HG02678 (cell line): Measurements from ENCODE around the gene TSC22D3.
"Not testable (repeated sequence)": the region's sequence is repeated elsewhere in the genome, so short reads cannot be mapped to it uniquely, and the experiment has no call there.

Source experiments
- ATAC-seq: cut with Tn5 transposase; IDR thresholded peaks from one replicate; pipeline ENCODE4 v1.9.1; 2021; ENCODE audit warnings: mild to moderate bottlenecking, moderate library complexity; ENCODE audit not compliant: unreplicated experiment

Gene TSC22D3

GRCh38 chrX:107683931-107684330, 91.7 kb downstream of the TSC22D3 start:
- no peak for ATAC-seq

GRCh38 chrX:107683124-107683895, 92.3 kb downstream of the TSC22D3 start:
- ATAC-seq: no peak

DNA sequence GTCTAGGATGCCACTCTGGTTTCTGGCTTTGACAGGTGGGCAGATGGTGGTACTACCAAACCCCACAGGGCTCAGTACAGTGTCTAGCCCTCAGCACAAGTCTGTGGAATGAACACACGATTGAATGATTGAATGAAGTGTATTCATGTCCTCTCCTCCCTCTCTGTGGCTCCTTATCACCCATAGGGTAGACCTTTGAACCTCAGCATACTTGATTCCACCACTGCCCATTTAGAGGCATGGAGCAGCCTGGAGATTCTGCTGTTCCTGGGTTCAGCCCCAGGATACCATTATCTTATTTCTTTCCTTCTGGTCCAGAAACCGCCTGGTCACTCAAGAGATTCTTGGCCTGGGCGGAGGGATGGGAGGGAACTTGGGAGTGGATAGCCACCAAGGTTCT, 93.3 kb downstream of the TSC22D3 start:
- ATAC-seq: no peak

DNA sequence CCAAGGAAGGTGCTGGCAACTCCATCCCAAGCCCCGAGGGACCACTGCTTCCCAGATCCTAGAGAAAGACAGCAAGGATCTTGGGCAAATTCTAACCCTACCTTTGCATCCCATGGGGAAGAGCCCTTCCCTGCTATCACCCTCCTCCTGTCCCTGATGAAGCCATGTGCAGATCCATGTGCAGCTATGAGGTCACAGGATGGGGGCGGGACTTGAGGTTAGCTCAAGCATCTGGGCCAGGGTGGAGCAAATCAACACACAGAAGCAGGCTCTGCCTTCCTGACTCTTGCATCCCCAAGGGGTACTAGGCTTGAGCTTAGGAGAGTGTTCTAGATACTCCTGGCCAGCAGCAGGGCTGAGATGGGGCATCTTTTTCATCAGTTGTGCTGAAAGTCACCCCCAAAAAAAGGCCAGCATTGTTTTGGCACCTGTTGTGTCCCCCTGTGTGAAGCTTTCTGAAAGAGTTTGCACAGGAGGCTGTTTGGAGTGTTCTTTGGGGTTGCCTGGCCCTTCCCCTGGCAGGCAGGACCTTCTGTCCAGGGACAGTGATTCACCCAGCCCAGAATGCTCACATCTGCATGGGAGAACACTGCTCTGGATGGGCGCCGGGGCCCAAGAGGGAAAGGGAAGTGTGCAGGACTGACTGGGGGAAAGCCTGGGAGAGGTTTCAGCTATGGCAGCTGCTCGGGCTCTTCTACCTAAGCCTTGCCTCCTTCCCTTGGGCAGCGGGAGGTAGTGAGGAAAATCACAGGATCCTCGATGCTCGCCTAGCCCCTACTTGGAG, 96.4 kb downstream of the TSC22D3 start:
- no peak for ATAC-seq

GRCh38 chrX:107677909-107678308, 97.7 kb downstream of the TSC22D3 start:
- no peak for ATAC-seq

DNA sequence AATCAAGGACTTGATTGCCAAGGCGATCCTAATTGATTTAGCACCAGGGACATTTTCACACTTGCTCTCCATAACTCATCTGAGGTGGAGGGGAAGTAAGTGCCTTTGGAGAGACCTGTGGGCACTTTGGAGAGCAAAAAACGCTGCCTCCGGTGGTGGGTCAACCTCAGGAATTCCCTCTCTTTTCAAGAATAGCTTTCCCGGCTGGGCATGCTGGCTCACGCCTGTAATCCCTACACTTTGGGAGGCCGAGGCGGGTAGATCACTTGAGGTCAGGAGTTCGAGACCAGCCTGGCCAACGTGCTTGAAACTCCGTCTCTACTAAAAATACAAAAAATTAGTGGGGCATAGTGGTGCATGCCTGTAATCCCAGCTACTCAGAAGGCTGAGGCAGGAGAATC, 98.1 kb downstream of the TSC22D3 start:
- no peak for ATAC-seq

- ATAC-seq: peak; percentile 19
These were observed 98.8 kb downstream of the TSC22D3 start for GRCh38 chrX:107676559-107677378.

- no peak for ATAC-seq
These were observed 99.6 kb downstream of the TSC22D3 start for GRCh38 chrX:107675823-107676555.

GRCh38 chrX:107675365-107675654, 100.3 kb downstream of the TSC22D3 start:
- ATAC-seq: no peak

GRCh38 chrX:107674480-107675364, 100.9 kb downstream of the TSC22D3 start:
- peak; percentile 5 for ATAC-seq

DNA sequence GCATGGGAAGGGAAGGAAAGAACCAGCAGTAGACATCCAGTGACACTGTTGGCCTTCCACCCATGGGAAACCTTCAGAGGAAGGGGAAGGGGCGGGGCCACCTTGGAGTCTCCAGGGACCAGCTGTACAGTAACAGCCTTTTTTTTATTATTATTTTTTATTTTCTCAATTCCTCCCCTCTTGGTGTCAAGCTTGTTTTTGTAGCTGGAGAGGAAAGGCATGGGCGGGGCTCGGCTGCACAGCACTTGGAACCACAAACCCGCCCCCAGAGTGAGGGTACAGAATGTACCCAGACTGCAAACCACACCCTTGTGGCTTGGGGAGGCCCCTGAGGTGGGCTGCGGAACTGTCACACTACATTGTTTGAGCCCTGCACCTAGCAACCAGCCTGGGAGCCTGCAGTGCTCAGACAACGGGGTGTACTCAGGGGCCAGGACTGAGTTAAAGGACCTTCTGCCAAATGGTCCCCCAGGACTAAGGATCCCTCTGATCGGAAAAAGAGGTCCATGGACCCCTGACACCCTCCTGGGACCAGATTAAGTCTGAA, 101.6 kb downstream of the TSC22D3 start:
- peak; percentile 88 for ATAC-seq

- no peak for ATAC-seq
These were observed 102.2 kb downstream of the TSC22D3 start for GRCh38 chrX:107673431-107673830.

GRCh38 chrX:107672955-107673378, 102.6 kb downstream of the TSC22D3 start:
- peak; percentile 19 for ATAC-seq

DNA sequence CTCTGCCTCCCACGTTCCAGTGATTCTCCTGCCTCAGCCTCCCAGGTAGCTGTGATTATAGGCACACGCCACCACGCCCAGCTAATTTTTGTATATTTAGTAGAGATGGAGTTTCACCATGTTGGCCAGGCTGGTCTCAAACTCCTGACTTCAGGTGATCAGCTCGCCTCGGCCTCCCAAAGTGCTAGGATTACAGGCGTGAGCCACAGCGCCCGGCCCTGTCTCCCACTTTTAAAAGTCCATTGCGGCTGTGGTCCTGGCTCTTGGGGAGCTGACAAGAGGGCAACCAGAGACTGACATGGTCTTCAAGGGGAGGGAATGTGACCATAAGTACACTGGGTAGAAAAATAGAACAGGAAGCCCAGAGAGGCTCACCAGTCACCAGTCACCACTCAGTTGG, 104.3 kb downstream of the TSC22D3 start:
- not testable (repeated sequence) for ATAC-seq

GRCh38 chrX:107669885-107670628, 105.5 kb downstream of the TSC22D3 start:
- ATAC-seq: no peak

DNA sequence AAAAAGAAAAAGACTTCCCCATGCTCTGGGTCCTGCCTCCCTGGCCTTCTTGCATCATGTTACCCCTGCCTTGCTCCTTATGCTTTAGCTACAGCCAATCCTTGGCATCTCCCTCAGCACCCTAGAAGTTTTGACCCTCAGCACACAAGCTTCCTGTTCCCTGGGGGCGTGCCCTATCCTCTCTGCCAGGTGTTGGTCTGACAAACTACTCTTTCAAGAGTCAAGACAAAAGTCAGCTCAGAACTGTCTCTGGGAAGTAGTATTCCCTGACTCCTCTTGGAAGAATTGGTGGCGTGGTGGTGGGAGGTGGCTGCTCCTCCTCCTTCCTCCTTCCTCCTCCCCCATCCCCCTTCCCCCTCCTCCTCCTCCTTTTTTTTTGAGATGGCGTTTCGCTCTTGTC, 106.3 kb downstream of the TSC22D3 start:
- ATAC-seq: no peak

GRCh38 chrX:107668710-107669109, 106.9 kb downstream of the TSC22D3 start:
- ATAC-seq: not testable (repeated sequence)

DNA sequence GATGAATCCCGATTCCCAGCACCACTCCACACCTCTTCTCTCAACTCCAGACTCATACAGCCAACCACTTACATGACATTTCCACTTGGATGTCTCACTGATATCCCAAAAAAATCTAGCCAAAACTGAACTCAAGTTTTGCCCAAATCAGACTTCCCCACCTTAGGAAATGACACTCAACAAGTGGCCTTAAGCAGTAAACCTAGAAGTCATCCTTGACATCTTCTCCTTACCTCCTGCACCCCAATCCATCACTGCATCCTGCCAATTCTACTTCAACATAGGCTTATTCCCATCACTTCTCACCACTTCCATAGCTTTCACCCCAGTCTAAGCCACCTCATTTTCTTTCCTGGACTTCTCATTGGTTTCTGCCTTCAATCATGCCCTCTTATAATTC, 108.2 kb downstream of the TSC22D3 start:
- no peak for ATAC-seq

- ATAC-seq: no peak
These were observed 108.7 kb downstream of the TSC22D3 start for GRCh38 chrX:107666931-107667330.
